PC-3 (cell line): Measurements from ENCODE around the gene MRGPRX2. TPM values are rescaled to one million over a fixed set of nuclear protein-coding genes. Genes with fewer than 3 reads are reported as not detected.

Source experiments
- ATAC-seq: fragments of 200-7000 bp; cut with Tn5 transposase; 2 replicates; pipeline ENCODE4 v1.9.1; 2020; ENCODE audit warnings: mild to moderate bottlenecking, moderate library complexity
- BruUV-seq: library from RNA; stranded (reverse); fragments of 400-500 nt; replicated peaks from 2 replicates; lab custom pipeline; 2021; lab: Mats Ljungman, UMichigan
- CTCF ChIA-PET: fragments of 300-600 bp; sonication (Branson Sonifier 250); formaldehyde crosslinking; loops from one replicate; lab custom pipeline; 2022; ENCODE audit warnings: antibody characterized with exemption; lab: Charles Lee
- POLR2A ChIA-PET: fragments of 300-600 bp; sonication (Branson Sonifier 250); formaldehyde crosslinking; loops from one replicate; lab custom pipeline; 2022; ENCODE audit warnings: antibody characterized with exemption; ENCODE audit not compliant: unreplicated experiment; lab: Charles Lee
- DNase-seq: peaks from one replicate; pipeline ENCODE4 v3.0.0-alpha.2; 2015
- H2AFZ ChIP-seq: fragments of 300-600 bp; sonication (generic); 2 replicates; pipeline ENCODE4 v1.6.0; 2016; ENCODE audit warnings: antibody characterized with exemption, low read length
- H3F3A ChIP-seq: fragments of 300-600 bp; sonication (generic); one replicate; pipeline ENCODE4 v1.6.0; 2017; ENCODE audit warnings: antibody characterized with exemption, low read length, control low read depth, mild to moderate bottlenecking; ENCODE audit not compliant: unreplicated experiment
- H3K27ac ChIP-seq: fragments of 300-600 bp; sonication (generic); 2 replicates; pipeline ENCODE4 v1.5.1; 2016; ENCODE audit warnings: mild to moderate bottlenecking, low read length
- H3K27me3 ChIP-seq: fragments of 300-600 bp; sonication (generic); 2 replicates; pipeline ENCODE4 v1.6.1; 2016; ENCODE audit warnings: low read length, mixed read lengths
- H3K36me3 ChIP-seq: fragments of 300-600 bp; sonication (generic); 2 replicates; pipeline ENCODE4 v1.6.1; 2016; ENCODE audit warnings: low read depth, mixed run types, low read length, mixed read lengths
- H3K4me1 ChIP-seq: fragments of 300-600 bp; sonication (generic); 2 replicates; pipeline ENCODE4 v1.5.1; 2016; ENCODE audit warnings: low read length; ENCODE audit not compliant: insufficient read depth
- H3K4me2 ChIP-seq: fragments of 300-600 bp; sonication (generic); 2 replicates; pipeline ENCODE4 v1.6.0; 2016; ENCODE audit warnings: low read length
- H3K4me3 ChIP-seq: fragments of 300-600 bp; sonication (generic); 2 replicates; pipeline ENCODE4 v1.5.1; 2016; ENCODE audit warnings: mild to moderate bottlenecking, low read length, mixed read lengths
- H3K79me2 ChIP-seq: fragments of 300-600 bp; sonication (generic); 2 replicates; pipeline ENCODE4 v1.6.1; 2017; ENCODE audit warnings: low read length, mixed read lengths
- H3K9ac ChIP-seq: fragments of 300-600 bp; sonication (generic); 2 replicates; pipeline ENCODE4 v1.6.0; 2016; ENCODE audit warnings: mild to moderate bottlenecking, low read length
- H3K9me2 ChIP-seq: fragments of 300-600 bp; sonication (generic); replicated peaks from 2 replicates; pipeline ENCODE4 v1.6.1; 2016; ENCODE audit warnings: mixed run types, low read length, mixed read lengths
- H3K9me3 ChIP-seq: fragments of 300-600 bp; sonication (generic); 2 replicates; pipeline ENCODE4 v1.6.1; 2016; ENCODE audit warnings: low read length, mixed read lengths
- H4K20me1 ChIP-seq: fragments of 300-600 bp; sonication (generic); 2 replicates; pipeline ENCODE4 v1.6.1; 2016; ENCODE audit warnings: low read length, mixed read lengths
- CTCF ChIP-seq: fragments of 300-600 bp; sonication (generic); conservative IDR thresholded peaks from 2 replicates; pipeline ENCODE4 v1.5.1; 2017; ENCODE audit warnings: antibody characterized with exemption, low read depth, mild to moderate bottlenecking, low read length
- EZH2 ChIP-seq: fragments of 300-600 bp; sonication (generic); IDR thresholded peaks from one replicate; pipeline ENCODE4 v1.6.1; 2017; ENCODE audit warnings: antibody characterized with exemption, mild to moderate bottlenecking, low read length; ENCODE audit not compliant: unreplicated experiment
- EZH2phosphoT487 ChIP-seq: fragments of 300-600 bp; sonication (generic); IDR thresholded peaks from 2 replicates; pipeline ENCODE4 v1.6.1; 2018; ENCODE audit warnings: mild to moderate bottlenecking, antibody characterized with exemption, low read length, borderline replicate concordance
- intact Hi-C: fragments of 100-400 bp; cut with micrococcal nuclease; formaldehyde crosslinking; loops from 2 replicates; pipeline ENCODE4 v1.9.0; 2023
- total RNA-seq: library from RNA; depleted of rRNA; stranded (reverse); fragments of >200 nt; gene quantifications from 2 replicates; pipeline ENCODE4 v1.2.3, GENCODE V29; 2014

Gene MRGPRX2
- total RNA-seq, 1 experiment from 2014 or later, result not detected

DNA sequence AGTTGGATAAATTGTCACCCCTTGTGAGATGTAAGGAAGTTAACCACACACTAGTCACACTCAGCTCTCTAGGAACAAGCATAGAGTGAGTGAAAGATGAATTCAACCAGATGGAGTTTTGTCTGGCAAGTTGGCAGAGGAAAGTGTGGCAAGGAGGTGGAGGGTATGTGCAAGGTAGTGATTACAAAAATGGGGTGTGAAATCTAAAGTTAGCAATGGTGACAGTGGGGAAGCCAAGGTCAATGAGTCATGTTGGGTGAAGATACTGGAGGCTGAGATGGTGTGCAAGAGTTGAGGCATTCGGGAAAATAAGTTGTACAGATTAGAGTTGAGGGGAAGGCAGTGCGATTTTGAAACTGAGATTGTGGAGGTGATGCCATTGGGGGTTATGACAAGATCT, 33.7 kb downstream of the MRGPRX2 start:
- Histone ChIP-seq H3F3A (peaks cover 5% of the 10 kb centered on the region), H3K9me2 (no peaks in the 10 kb centered on the region), H3K79me2 (no peaks in the 10 kb centered on the region), H3K4me3 (no peak overlapping the region), H2AFZ (no peak overlapping the region), H3K9me3 (no peaks in the 10 kb centered on the region), H3K36me3 (no peaks in the 10 kb centered on the region), H3K27me3 (no peaks in the 10 kb centered on the region), H3K9ac (no peak overlapping the region), H3K27ac (no peak overlapping the region), H4K20me1 (no peaks in the 10 kb centered on the region), H3K4me2 (no peak overlapping the region), H3K4me1 (peaks cover 19% of the 10 kb centered on the region)
- POLR2A ChIA-PET, result no interaction called here
- CTCF ChIA-PET, result no interaction called here
- ATAC-seq (no peak), DNase-seq (no peak)
- intact Hi-C loops, result no loop called here
- no peak for TF ChIP-seq EZH2phosphoT487
- TF ChIP-seq CTCF, result no peak
- no peak for TF ChIP-seq EZH2
- BruUV-seq, result no TSS peak

DNA sequence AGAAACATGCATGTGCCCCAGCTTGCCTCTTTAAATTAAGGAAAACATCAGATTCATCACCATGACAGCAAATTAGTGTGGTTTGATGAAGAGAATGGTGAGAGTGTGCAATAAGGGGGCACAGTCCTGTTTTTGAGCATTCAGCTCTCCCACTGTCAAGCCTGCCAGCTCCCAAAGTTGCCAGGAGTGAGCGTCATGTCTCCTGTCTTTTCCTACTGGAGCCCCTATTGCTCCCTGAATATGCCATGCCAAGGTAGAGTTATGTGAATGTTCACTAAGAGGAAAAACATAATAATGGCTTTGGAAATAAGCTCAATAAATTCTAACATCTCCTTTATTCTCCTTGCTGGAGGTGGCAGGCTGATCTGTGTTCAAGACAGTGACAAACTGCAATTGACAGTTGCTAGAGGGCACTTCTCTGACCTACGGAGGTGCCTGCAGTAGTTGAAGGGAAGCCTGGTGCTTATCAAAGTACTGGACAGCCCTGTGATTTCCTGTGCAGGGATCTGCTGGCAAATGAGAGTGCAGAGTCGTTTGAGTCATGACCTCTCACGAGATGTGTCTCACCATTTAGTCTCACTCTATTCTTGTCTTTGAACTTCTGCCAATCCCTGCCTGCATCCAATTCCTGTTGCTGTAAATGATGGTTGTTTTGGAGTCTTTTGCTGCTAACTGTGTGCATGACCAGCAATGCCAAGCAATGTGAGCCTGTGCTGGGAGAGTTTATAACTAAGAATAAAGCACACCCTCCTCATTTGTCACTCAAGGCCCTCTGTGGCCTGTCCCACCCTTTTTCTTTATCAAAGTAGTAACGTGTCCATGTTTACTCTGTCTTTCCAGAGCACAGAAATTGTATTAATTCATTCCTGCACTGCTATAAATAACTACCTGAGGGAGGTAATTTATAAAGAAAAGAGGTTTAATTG, 34.8 kb downstream of the MRGPRX2 start:
- no peaks in the 10 kb centered on the region for H3K79me2 ChIP-seq
- POLR2A ChIA-PET, result no interaction called here
- BruUV-seq, result no TSS peak

More for the DNA sequence above, 34.8 kb downstream of the MRGPRX2 start:
- ATAC-seq (no peak), DNase-seq (peak; percentile 9)
- Histone ChIP-seq H3F3A (peaks cover 5% of the 10 kb centered on the region), H3K4me1 (peaks cover 19% of the 10 kb centered on the region), H3K4me2 (no peak overlapping the region), H2AFZ (no peak overlapping the region), H3K36me3 (no peaks in the 10 kb centered on the region), H3K9me3 (no peaks in the 10 kb centered on the region), H3K4me3 (no peak overlapping the region), H3K9me2 (no peaks in the 10 kb centered on the region), H4K20me1 (no peaks in the 10 kb centered on the region), H3K27me3 (no peaks in the 10 kb centered on the region), H3K9ac (no peak overlapping the region), H3K27ac (no peak overlapping the region)
- TF ChIP-seq EZH2 (no peak), CTCF (no peak), EZH2phosphoT487 (no peak)
- CTCF ChIA-PET, result no interaction called here
- intact Hi-C loops, result no loop called here
